ENCODE measurements around the gene PHLDB2. TPM values are rescaled to one million over a fixed set of nuclear protein-coding genes. Genes with fewer than 3 reads are reported as not detected.

The PHLDB2 gene
- total and polyA plus RNA-seq, 2 of the 8 experiments (the other 6 are each of a cell fraction or from before 2014, with no cell fraction given): 5.8 to 22.6 TPM

DNA sequence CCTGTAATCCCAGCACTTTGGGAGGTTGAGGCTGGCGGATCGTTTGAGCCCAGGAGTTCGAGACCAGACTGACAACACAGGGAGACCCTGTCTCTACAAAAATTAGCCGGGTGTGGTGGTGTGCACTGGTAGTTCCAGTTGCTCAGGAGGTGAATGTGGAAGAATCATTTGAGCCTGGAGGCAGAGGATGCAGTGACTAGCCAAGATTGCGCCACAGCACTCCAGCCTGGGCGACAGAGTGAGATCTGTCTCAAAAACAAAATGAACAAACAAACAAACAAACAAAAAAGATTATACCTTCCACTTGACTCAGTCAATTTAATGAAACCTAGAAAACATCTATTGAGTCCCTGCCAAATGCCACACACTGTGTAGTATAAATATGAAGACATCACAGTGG, 30.5 kb upstream of the PHLDB2 start (continued):
- no peak for TF ChIP-seq CHD7 (IDR thresholded peaks at IDR 0.05; ENCODE audit: insufficient replicate concordance, low read length)
- no peak for TF ChIP-seq HDAC6 (IDR thresholded peaks at IDR 0.05; ENCODE audit: low read depth, low read length)
- TF ChIP-seq CREB1 (IDR thresholded peaks at IDR 0.05): no peak
- no peak for TF ChIP-seq CBX8 (IDR thresholded peaks at IDR 0.05; ENCODE audit: borderline replicate concordance, low read depth, low read length)

All from H1 (cell line).